CD4-positive, alpha-beta T cell treated with Interleukin-10 for 1 hour (primary cell): ENCODE data around the gene LRRC10.

Experiments
- DNase-seq: peaks from one replicate; pipeline ENCODE4 v3.0.0-alpha.2; 2020

LRRC10 gene

DNA sequence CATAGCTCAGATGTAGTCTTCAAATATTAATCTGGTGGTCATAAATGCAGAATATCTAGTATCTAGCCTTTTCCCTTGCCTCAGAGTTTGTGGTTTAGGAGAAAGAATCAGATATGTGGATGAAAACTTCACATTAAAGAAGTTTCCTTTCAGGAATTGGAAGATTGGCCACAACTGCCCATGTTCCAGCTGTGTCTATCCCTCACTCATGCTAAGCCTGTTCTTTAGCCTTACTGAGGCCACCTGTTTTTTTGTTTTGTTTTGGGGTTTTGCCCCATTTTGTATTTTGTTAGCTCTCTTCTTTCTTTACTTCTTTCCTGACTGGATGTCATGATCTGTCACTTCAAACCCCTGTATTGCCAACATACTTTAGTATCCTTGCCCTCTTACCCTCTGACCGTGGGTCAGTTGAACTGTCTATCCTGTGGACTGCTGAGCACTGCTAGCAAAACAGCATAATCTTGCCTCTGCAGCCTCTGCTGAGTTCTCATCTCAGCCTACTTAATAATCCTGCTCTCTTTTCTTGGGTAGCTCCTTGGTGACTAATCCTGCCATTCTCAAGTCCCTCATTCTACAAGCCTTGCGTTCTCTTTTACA, 47.4 kb downstream of the LRRC10 start:
- DNase-seq: no peak
